SK-N-MC (cell line): ENCODE measurements around the gene CST9.

ENCODE experiments used
- DNase-seq: peaks from one replicate; pipeline ENCODE4 v3.0.0-alpha.2; 2011; ENCODE audit warnings: low read depth, low spot score
- H3K27ac ChIP-seq: fragments of 200-600 bp; sonication (generic); 2 replicates; pipeline ENCODE4 v1.5.1; 2016; ENCODE audit warnings: mixed run types
- H3K36me3 ChIP-seq: fragments of 200-600 bp; sonication (generic); 2 replicates; pipeline ENCODE4 v1.6.1; 2017; ENCODE audit warnings: antibody characterized with exemption, low read length, mixed read lengths; ENCODE audit not compliant: insufficient read depth
- H3K4me3 ChIP-seq: fragments of 200-600 bp; sonication (generic); 2 replicates; pipeline ENCODE4 v1.5.1; 2016
- H3K9ac ChIP-seq: fragments of 200-600 bp; sonication (generic); 2 replicates; pipeline ENCODE4 v1.8.0; 2017; ENCODE audit warnings: mixed run types, mixed read lengths; ENCODE audit not compliant: insufficient read length
- H3K9me3 ChIP-seq: fragments of 200-600 bp; sonication (generic); 2 replicates; pipeline ENCODE4 v1.6.1; 2017; ENCODE audit warnings: low read depth, mild to moderate bottlenecking, antibody characterized with exemption, low read length, moderate library complexity, mixed read lengths
- EZH2 ChIP-seq: fragments of 200-600 bp; sonication (generic); IDR thresholded peaks from one replicate; pipeline ENCODE4 v1.6.1; 2017; ENCODE audit warnings: antibody characterized with exemption
- FOXP2 ChIP-seq: optimal IDR thresholded peaks from 2 replicates; pipeline ENCODE3; 2011; ENCODE audit warnings: mild to moderate bottlenecking, moderate library complexity; ENCODE audit not compliant: insufficient read depth; ENCODE audit errors: extremely low read length, control extremely low read depth
- POLR2AphosphoS5 ChIP-seq: IDR thresholded peaks from 2 replicates; pipeline ENCODE4 v1.6.1; 2012; ENCODE audit warnings: mild to moderate bottlenecking, low read depth, low read length, borderline replicate concordance

CST9 gene

DNA sequence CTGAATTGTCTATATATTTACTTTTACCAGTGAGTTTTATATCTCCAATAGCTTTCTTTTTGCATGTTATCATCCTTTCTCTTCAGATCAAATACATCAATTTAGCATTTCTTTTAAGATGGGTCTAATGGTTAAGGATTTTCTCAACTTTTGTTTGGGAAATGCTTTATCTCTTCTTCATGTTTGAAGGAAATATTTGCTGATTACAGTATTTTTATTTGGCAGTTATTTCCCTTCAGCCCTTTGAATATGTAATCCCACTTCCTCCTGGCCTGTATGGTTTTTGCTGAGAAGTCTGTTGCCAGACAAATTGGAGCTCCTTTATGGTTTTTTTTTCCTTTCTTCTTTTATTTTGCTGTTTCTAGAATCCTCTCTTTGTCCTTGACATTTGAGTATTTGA is 30.7 kb downstream of the CST9 start:
- Histone ChIP-seq H3K9me3 (no peaks in the 10 kb centered on the region), H3K9ac (no peak overlapping the region), H3K27ac (no peak overlapping the region), H3K4me3 (no peak overlapping the region), H3K36me3 (no peaks in the 10 kb centered on the region)
- DNase-seq, result no peak
- TF ChIP-seq FOXP2 (no peak), EZH2 (no peak), POLR2AphosphoS5 (no peak)

GRCh38 chr20:23570178-23570760 is 35.4 kb downstream of the CST9 start:
- DNase-seq, result no peak
- Histone ChIP-seq H3K9me3 (no peaks in the 10 kb centered on the region), H3K36me3 (no peaks in the 10 kb centered on the region), H3K4me3 (no peak overlapping the region), H3K9ac (no peak overlapping the region), H3K27ac (no peak overlapping the region)
- TF ChIP-seq FOXP2, result no peak
- TF ChIP-seq POLR2AphosphoS5, result no peak
- no peak for TF ChIP-seq EZH2

- Histone ChIP-seq H3K9me3 (no peaks in the 10 kb centered on the region), H3K27ac (no peak overlapping the region), H3K9ac (no peak overlapping the region), H3K36me3 (no peaks in the 10 kb centered on the region), H3K4me3 (no peak overlapping the region)
- TF ChIP-seq POLR2AphosphoS5 (no peak), FOXP2 (no peak), EZH2 (no peak)
- no peak for DNase-seq
These were observed 36.1 kb downstream of the CST9 start for GRCh38 chr20:23569570-23569969.

GRCh38 chr20:23568971-23569330 is 36.8 kb downstream of the CST9 start:
- no peak overlapping the region for H3K9ac ChIP-seq
- no peaks in the 10 kb centered on the region for H3K36me3 ChIP-seq
- H3K27ac ChIP-seq, result no peak overlapping the region
- TF ChIP-seq FOXP2, result no peak
- no peak overlapping the region for H3K4me3 ChIP-seq
- H3K9me3 ChIP-seq, result no peaks in the 10 kb centered on the region
- no peak for DNase-seq

- no peak for DNase-seq
- no peak within 1 kb of the TSS for H3K4me3 ChIP-seq
- H3K9me3 ChIP-seq, result no peaks in the 10 kb centered on the region
- TF ChIP-seq EZH2 (no peak), FOXP2 (no peak), POLR2AphosphoS5 (no peak)
- no peak within 1 kb of the TSS for H3K27ac ChIP-seq
- no peaks in the 10 kb centered on the region for H3K36me3 ChIP-seq
- no peak within 1 kb of the TSS for H3K9ac ChIP-seq
These were observed 37.3 kb downstream of the CST9 start, which contains the start of gene CST9L for GRCh38 chr20:23568320-23568970. Gene CST9L, minus strand, starts transcription at chr20:23568484. Its CDS starts 34 bp downstream, at chr20:23568450.

DNA sequence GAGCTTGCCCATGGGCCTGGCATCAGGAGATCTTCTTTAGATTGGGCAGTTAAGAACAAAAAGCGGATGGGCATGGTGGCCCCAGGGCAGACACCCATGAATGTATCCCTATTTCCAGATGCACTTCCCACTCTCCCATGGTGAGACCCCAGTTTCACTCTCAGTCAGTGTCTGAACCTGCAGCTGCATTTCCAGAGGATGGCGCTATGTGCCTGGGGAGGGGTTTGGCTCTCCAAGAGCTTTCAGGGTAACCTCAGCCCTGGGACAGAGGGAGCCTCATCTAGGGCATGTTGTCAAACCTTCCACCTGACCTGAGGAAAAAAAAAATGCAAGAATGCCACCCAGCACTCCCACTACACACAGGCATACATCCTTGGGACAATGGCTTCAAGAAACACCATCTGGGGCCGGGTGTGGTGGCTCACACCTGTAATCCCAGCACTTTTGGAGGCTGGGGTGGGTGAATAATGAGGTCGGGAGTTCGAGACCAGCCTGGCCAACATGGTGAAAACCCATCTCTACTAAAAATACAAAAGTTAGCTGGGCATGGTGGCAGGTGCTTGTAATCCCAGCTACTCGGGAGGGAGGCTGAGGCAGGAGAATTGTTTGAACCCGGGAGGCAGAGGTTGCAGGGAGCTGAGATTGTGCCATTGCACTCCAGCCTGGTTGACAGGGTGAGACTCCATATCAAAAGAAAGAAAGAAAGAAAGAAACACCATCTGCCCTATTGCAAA is 39.4 kb downstream of the CST9 start:
- TF ChIP-seq POLR2AphosphoS5 (no peak), EZH2 (no peak), FOXP2 (no peak)
- Histone ChIP-seq H3K9ac (no peak overlapping the region), H3K4me3 (no peak overlapping the region), H3K27ac (no peak overlapping the region), H3K36me3 (no peaks in the 10 kb centered on the region), H3K9me3 (no peaks in the 10 kb centered on the region)
- no peak for DNase-seq

DNA sequence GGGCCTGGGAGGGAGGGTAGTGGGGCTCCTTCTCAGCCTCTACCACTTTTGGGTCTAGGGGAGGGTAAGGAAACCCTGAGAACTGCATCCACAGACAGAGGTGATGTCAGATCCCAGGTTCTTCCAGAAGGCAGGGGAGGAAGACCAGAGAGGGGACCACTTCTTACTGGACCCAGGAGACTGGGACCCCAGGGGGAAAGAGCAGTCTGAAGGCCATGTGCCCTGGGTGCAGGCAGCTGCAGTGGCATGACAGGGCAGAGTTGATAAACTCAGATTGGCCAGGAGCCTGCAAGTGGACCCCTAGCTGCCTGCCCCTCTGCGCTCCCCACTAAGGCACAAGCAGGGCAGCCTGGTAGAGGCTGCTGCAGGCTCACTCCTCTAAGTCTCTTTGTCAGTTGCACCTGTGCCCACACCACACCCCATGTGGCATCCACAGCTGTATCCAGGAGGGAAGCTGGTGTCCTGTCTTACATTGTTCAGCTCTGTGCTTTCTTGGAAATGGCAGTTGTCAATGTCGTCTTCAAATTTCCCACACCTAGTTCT is 40.1 kb downstream of the CST9 start:
- no peak overlapping the region for H3K9ac ChIP-seq
- no peak overlapping the region for H3K4me3 ChIP-seq
- no peak overlapping the region for H3K27ac ChIP-seq
- no peak for DNase-seq
- no peaks in the 10 kb centered on the region for H3K36me3 ChIP-seq
- TF ChIP-seq EZH2 (no peak), FOXP2 (no peak), POLR2AphosphoS5 (no peak)
- H3K9me3 ChIP-seq, result no peaks in the 10 kb centered on the region

DNA sequence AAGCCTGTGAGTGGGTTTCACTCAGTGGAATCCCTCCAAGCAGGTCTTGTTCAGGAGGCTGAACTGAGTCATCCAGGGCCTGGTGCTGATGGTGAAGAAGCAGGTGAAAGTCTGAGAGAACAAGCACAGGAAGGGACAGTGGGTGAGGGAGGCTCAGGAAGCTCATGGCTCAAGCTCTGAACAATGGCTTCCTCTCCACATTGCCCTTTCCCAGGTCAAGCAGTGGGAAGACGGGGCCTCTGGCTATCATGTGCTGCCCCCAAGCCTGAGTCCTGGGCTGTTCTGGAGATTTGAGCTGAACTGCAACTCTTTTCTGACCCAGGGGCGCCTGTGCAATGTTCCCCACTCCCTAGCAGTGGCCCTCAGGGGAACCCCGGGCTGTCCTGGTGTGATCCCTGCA is 40.8 kb downstream of the CST9 start:
- Histone ChIP-seq H3K9ac (no peak overlapping the region), H3K9me3 (no peaks in the 10 kb centered on the region), H3K36me3 (no peaks in the 10 kb centered on the region), H3K4me3 (no peak overlapping the region), H3K27ac (no peak overlapping the region)
- no peak for DNase-seq
- TF ChIP-seq EZH2 (no peak), POLR2AphosphoS5 (no peak), FOXP2 (no peak)
